Measurements from ENCODE around the gene LARGE1.

DNA sequence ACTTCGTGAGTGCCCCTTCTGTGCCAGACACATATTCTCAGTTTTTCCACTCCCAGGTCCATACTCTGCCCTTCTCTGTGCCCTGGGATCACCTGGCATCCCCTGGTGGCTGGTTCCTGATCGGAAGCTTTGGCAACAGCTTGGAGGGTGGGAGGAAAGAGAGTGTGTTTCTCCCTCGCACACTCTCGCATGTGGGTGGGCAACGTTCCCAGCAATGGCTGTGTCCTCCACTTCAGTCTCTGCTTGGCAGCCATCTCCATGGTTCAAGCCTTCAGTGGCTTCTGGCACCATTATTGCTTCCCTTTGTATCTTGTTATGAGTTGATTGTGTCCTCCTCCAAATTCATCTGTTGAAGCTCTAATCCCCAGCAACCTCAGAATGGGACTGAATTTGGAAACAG, 519.4 kb downstream of the LARGE1 start:
- TF ChIP-seq TAF1 (IDR thresholded peaks at IDR 0.05; ENCODE audit: low read depth, low read length) (no peak), POLR2A (IDR thresholded peaks at IDR 0.05; ENCODE audit: low read depth, low read length) (no peak), POLR2AphosphoS5 (IDR thresholded peaks at IDR 0.05; ENCODE audit: low read depth, low read length) (no peak), SPI1 (IDR thresholded peaks at IDR 0.05; ENCODE audit: low read depth, low read length) (no peak), PAX5 (IDR thresholded peaks at IDR 0.05; ENCODE audit: insufficient read depth, low read length, severe bottlenecking) (no peak)
